ENCODE measurements around the gene UBAC2.

Gene UBAC2

GRCh38 chr13:99421758-99422585 lies 221.3 kb downstream of the UBAC2 start:
- no peak overlapping the region for H3K4me3 ChIP-seq (replicated peaks; ENCODE audit: low read depth, low read length)
- no peak for DNase-seq (ENCODE audit: low read depth)
- TF ChIP-seq CTCF (IDR thresholded peaks at IDR 0.05; ENCODE audit: low read length, missing control alignments): no peak

GRCh38 chr13:99422586-99423220 lies 222.0 kb downstream of the UBAC2 start:
- TF ChIP-seq CTCF (IDR thresholded peaks at IDR 0.05; ENCODE audit: low read length, missing control alignments): no peak
- H3K4me3 ChIP-seq (replicated peaks; ENCODE audit: low read depth, low read length): no peak overlapping the region
- no peak for DNase-seq (ENCODE audit: low read depth)

- no peak for TF ChIP-seq CTCF (IDR thresholded peaks at IDR 0.05; ENCODE audit: low read length, missing control alignments)
- H3K4me3 ChIP-seq (replicated peaks; ENCODE audit: low read depth, low read length): no peak overlapping the region
- DNase-seq (ENCODE audit: low read depth): no peak
These were observed 225.1 kb downstream of the UBAC2 start for GRCh38 chr13:99425485-99426341.

GRCh38 chr13:99426426-99426825 lies 225.8 kb downstream of the UBAC2 start:
- DNase-seq (ENCODE audit: low read depth): no peak
- no peak overlapping the region for H3K4me3 ChIP-seq (replicated peaks; ENCODE audit: low read depth, low read length)
- no peak for TF ChIP-seq CTCF (IDR thresholded peaks at IDR 0.05; ENCODE audit: low read length, missing control alignments)

- no peak overlapping the region for H3K4me3 ChIP-seq (replicated peaks; ENCODE audit: low read depth, low read length)
- no peak for DNase-seq (ENCODE audit: low read depth)
- TF ChIP-seq CTCF (IDR thresholded peaks at IDR 0.05; ENCODE audit: low read length, missing control alignments): no peak
These were observed 229.0 kb downstream of the UBAC2 start for GRCh38 chr13:99429670-99430069.

- TF ChIP-seq CTCF (IDR thresholded peaks at IDR 0.05; ENCODE audit: low read length, missing control alignments): no peak
- no peak for DNase-seq (ENCODE audit: low read depth)
- H3K4me3 ChIP-seq (replicated peaks; ENCODE audit: low read depth, low read length): no peak overlapping the region
These were observed 231.4 kb downstream of the UBAC2 start for GRCh38 chr13:99431927-99432608.
